Measurements from ENCODE around the gene DENND4C.
"Not testable (repeated sequence)": the region's sequence is repeated elsewhere in the genome, so short reads cannot be mapped to it uniquely, and the experiment has no call there.

DENND4C gene

GRCh38 chr9:19378164-19378563, 147.7 kb downstream of the DENND4C start:
- DNase-seq: no peak

DNA sequence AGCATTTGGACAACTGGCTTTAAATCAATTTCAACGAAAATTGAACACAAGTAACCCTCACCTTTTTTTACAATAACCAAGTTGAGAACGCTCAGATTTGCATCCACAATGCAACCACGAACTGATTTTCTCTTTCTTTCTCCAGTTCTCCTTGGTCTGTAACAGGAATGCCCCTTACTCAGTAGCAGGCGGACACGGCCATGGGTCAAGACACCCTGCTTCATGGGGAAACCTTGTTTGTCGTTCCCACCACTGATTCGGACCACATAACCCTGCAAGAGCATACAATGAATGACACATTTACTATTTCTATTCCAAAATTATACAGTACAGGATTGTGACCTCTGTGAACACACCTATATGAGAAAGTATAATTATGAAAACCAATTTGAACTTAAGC, 148.2 kb downstream of the DENND4C start:
- DNase-seq: no peak

DNA sequence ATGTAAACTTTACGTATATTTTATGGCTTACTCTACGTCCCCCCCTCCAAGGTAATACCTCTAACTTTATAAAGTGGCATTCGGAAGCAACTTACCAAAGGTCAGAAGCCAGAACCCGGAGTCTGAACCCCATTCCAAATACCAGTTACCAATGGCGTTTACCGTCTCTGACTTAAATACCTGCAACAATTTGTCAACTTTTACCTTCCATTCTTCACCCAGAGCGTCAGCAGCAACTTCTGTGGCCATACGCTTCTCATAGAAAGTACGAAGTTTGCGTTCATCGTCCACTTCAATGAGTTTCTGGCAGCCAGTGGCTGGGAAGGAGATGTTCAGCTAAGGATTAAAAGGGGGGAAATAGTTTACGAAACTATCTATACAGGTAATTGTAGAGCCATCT, 148.8 kb downstream of the DENND4C start:
- no peak for DNase-seq

- no peak for DNase-seq
These were observed 149.2 kb downstream of the DENND4C start for GRCh38 chr9:19379697-19380046.

DNA sequence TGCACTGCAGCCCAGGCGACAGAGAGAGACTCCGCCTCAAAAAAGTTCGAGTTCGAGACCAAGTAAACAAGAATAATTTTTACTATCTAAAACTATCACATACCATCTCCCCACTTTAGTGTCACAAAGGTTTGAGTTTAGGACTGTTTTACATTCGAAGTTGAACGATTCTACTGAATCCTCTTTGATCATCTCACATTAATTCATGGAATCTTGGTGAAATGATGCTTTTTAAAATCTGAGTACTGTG, 150.3 kb downstream of the DENND4C start:
- DNase-seq: no peak

DNA sequence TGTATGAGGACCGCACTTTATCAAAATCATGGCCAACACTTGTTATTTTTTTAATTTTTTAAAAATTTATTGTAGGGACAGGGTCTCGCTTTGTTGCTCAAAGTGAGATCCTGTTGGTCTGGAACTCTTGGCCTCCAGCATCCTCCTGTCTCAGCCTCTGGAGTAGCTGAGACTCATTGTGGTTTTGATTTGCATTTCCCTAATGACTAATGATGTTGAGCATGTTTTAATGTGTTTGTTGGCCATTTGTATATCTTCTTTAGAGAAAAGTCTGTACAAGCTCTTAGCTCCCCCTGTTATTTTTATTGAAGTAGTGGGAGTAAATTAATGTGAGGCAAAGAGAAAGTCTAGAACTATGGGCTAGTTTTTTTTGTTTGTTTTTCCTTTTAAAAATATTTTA, 151.2 kb downstream of the DENND4C start:
- DNase-seq: no peak

DNA sequence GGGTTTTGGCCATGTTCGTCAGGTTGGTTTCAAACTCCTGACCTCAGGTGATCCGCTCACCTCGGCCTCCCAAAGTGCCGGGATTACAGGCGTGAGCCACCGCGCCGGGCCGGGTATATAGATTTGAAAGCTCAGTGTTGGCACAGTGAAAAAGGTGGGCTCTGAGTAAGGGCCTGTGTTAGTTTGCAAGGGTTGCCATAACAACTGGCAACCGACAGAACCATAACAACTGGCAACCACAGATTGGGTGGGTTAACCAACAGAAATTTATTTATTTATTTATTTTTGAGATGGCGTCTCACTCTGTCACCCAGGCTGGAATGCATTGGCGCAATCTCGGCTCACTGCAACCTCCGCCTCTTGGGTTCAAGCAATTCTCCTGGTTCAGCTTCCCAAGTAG, 154.7 kb downstream of the DENND4C start:
- DNase-seq: not testable (repeated sequence)

- DNase-seq: peak; percentile 63
These were observed 155.5 kb downstream of the DENND4C start for GRCh38 chr9:19385786-19386501.

DNA sequence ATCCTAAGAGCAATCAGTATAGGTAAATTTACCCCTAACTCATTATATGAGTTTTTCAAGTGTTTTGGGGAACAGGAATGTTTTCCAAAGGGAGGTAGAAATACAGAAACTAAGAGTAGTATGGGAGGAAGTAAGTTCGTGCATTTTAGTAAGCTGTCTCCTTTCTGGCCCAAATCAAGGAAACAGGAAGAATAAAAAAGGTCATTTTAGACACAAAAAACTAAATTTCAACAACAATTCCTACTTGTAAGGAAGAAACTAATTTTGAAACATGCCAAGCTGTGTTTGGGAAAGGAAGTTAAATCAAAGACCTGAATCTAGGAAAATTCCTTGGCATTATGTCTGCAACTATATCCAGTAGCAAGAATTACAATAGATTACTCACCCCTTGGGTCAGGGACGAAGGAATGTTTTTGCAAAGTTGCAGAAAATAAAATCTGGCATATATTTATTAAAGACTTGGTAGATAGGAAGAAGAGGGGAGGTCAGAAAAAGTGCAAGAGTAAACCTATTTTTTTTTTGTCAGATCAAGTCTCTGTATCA, 156.1 kb downstream of the DENND4C start:
- no peak for DNase-seq

- no peak for DNase-seq
These were observed 156.8 kb downstream of the DENND4C start for GRCh38 chr9:19387317-19387716.

GRCh38 chr9:19389539-19389938, 159.0 kb downstream of the DENND4C start:
- DNase-seq: not testable (repeated sequence)

DNA sequence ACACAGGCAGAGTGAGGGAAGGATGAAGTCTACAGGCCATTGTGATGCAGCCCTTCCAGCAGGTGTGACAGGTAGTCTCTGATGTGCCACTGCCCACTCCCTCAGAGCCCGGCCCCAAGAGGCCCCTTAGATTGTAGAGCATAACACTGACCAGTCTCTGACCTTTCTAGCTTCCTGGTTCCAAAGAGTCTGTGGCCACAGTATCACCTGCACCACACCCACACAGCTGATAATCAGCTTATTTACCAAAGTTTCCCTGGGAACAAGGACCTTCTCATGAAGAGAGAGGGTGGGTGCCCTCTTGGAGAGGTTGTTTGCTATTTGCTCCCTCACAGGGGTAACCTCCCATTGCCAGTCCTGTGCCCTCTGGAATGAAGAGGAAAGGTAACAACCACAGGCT, 167.4 kb downstream of the DENND4C start:
- no peak for DNase-seq

DNA sequence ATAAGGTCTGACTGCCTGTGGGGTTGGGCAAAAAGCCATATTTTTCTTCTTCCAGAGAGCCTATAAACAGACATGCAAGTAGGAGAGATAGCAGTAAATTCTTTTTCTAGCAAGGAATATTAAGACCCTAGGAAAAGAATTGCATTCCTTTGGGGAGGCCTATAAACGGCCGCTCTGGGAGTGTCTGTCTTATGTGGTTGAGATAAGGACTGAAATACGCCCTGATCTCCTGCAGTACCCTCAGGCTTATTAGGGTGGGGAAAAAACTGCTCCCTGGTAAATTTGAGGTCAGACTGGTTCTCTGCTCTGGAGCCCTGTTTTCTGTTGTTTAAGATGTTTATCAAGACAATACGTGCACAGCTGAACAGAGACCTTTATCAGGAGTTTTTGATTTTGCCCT, 172.7 kb downstream of the DENND4C start:
- not testable (repeated sequence) for DNase-seq

GRCh38 chr9:19404283-19405075, 174.0 kb downstream of the DENND4C start:
- no peak for DNase-seq

GRCh38 chr9:19405771-19406170, 175.3 kb downstream of the DENND4C start:
- DNase-seq: peak; percentile 12

- no peak for DNase-seq
These were observed 177.8 kb downstream of the DENND4C start for GRCh38 chr9:19408316-19408692.

- DNase-seq: peak; percentile 58
These were observed 178.4 kb downstream of the DENND4C start, which contains the start of gene ACER2 for GRCh38 chr9:19408693-19409400. Gene ACER2 (plus strand): TSS chr9:19409009. CDS start chr9:19409085, 76 bp downstream.

DNA sequence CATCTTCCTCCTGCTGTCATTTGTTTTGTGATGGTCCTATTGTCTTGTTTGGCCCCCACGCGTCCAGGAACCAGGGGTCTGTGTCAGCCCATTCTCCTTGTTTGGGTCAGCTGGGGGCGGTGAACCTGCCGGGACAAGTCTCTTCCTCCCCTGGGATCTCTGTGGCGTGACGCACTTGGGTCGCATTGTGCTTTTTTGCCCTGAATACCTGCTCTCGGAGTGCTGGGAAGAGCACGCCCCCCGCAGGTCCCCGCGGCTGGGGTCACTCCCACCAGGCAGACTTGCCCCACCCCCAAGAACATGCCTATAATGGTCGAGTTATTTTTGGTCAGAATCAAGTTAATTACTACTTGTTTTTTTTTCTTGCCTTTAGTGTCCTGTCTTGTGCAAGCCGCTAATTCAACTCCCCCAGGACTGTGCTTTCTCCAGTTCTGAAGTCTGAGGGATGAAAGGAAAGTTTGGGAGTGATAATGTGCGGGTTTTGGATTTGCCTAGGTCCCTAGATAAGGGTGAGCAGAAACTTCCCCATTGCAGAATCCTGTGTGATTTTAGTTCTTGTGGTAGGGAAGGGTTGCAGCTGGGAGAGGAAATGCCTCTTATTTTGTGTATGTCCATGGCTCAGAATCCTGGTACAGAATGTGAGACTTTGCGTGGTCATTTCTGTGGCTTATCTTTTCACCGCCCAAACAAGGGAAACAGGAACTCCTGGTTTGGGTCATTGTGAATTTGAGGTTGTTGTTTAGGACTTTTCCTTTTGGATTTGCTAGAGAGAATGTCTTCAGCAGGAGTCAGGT, 179.1 kb downstream of the DENND4C start:
- peak; percentile 49 for DNase-seq

GRCh38 chr9:19410195-19410503, 179.7 kb downstream of the DENND4C start:
- DNase-seq: no peak

GRCh38 chr9:19410594-19410993, 180.1 kb downstream of the DENND4C start:
- DNase-seq: no peak

GRCh38 chr9:19411316-19411715, 180.8 kb downstream of the DENND4C start:
- DNase-seq: no peak

DNA sequence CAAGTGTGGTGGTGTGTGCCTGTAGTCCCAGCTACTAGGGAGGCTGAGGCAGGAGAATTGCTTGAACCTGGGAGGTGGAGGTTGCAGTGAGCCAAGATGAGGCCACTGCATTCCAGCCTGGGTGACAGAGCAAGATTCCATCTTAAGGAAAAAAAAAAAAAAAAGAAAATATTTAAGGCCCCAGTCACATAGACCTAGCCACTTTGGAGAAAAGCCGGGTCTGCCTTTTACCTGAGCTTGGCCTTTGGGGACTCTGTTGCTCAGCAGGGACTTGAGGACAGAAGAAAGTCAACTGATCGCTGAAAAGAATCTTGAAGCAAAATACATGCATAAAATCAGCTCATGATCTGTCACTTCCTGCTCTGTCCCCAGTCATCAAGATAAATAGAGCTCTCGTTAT, 183.0 kb downstream of the DENND4C start:
- not testable (repeated sequence) for DNase-seq

DNA sequence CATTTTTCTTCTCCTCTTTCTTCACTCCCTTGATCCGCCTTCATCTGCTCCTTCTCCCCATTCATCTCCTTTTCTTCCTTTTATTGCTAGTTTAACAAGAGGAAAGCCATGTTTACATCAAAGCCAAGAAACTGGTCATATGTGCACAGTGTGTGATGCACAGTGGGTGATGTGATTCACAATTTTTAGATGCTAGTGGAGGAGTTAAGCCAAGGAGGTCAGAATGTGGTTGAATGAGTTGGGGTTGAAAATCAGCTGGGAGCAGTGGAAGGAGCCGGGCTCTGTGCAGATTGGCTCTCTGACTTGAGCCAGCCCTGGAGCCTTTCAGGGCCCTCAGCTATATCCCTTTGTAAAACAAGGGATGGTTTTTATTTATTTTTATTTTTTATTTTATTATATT, 185.7 kb downstream of the DENND4C start:
- DNase-seq: no peak

Measured in NCI-H524 treated with DMSO at 0.1 percent for 48 hours (cell line).